HCT116 (cell line): Measurements from ENCODE around the gene ATP5F1A. TPM values are rescaled to one million over a fixed set of nuclear protein-coding genes. Genes with fewer than 3 reads are reported as not detected.

Experiments used
- ATAC-seq: fragments of 200-7000 bp; cut with Tn5 transposase; 2 replicates; pipeline ENCODE4 v1.9.1; 2020; ENCODE audit warnings: mild to moderate bottlenecking, moderate library complexity
- BruUV-seq: library from RNA; stranded (reverse); fragments of 400-500 nt; replicated peaks from 2 replicates; lab custom pipeline; 2021; lab: Mats Ljungman, UMichigan
- CTCF ChIA-PET: fragments of 300-600 bp; sonication (Branson Sonifier 250); formaldehyde crosslinking; loops from one replicate; lab custom pipeline; 2021; ENCODE audit warnings: antibody characterized with exemption; lab: Charles Lee
- POLR2A ChIA-PET: fragments of 300-600, 350-600 bp; sonication (Branson Sonifier 250); formaldehyde crosslinking; loops from one replicate; lab custom pipeline; 2021; ENCODE audit warnings: antibody characterized with exemption; lab: Charles Lee
- RAD21 ChIA-PET, 2 experiments: fragments of 300-600 bp; sonication (Branson Sonifier 250); formaldehyde crosslinking; loops; one replicate each; lab custom pipeline; 2023; ENCODE audit warnings: low total read pairs in 2 of 2; ENCODE audit not compliant: uncharacterized antibody in 2 of 2, unreplicated experiment in 2 of 2, low non-redundant PET in 1 of 2; lab: Charles Lee
- DNase-seq: peaks from one replicate; pipeline ENCODE4 v3.0.0-alpha.2; 2010; ENCODE audit warnings: low read depth, low spot score
- H2AFZ ChIP-seq: fragments of 200-600 bp; shearing (Covaris generic), sonication (generic); 2 replicates; pipeline ENCODE4 v1.6.1; 2017; ENCODE audit warnings: low read depth, mixed run types, mixed read lengths, antibody characterized with exemption, low read length; ENCODE audit not compliant: poor library complexity, severe bottlenecking
- H3K27ac ChIP-seq: 2 replicates; pipeline ENCODE4 v1.5.1; 2012; ENCODE audit warnings: low read depth, low read length
- H3K27me3 ChIP-seq: fragments of 200-600 bp; sonication (generic); 2 replicates; pipeline ENCODE4 v1.6.1; 2016; ENCODE audit warnings: mixed run types, low read length, mixed read lengths; ENCODE audit not compliant: insufficient read depth
- H3K36me3 ChIP-seq, 2 experiments: fragments of 200-500 bp in 1 of 2; fragments of 200-600 bp in 1 of 2; sonication (Bioruptor generic) in 1 of 2; sonication (generic) in 1 of 2; 2 replicates each; pipeline versions ENCODE4 v1.5.1 to v1.6.1; 2014 to 2016; ENCODE audit warnings: low read length in 2 of 2, inconsistent platforms in 1 of 2, mixed read lengths in 1 of 2, mixed run types in 1 of 2; ENCODE audit not compliant: insufficient read depth in 2 of 2, control insufficient read depth in 1 of 2
- H3K4me1 ChIP-seq, 2 experiments: fragments of 200-600 bp in 1 of 2; sonication (generic) in 1 of 2; 2 replicates each; pipeline versions ENCODE4 v1.5.1 to v1.6.1; 2012 to 2017; ENCODE audit warnings: low read length in 2 of 2, inconsistent platforms in 1 of 2, mild to moderate bottlenecking in 1 of 2, mixed read lengths in 1 of 2, mixed run types in 1 of 2, moderate library complexity in 1 of 2; ENCODE audit not compliant: insufficient read depth in 2 of 2, control insufficient read depth in 1 of 2
- H3K4me2 ChIP-seq: fragments of 200-600 bp; sonication (generic); 2 replicates; pipeline ENCODE4 v1.6.1; 2017; ENCODE audit warnings: mixed run types, low read length, mixed read lengths
- H3K4me3 ChIP-seq, 2 experiments: fragments of 200-600 bp in 1 of 2; sonication (generic) in 1 of 2; replicated peaks in 1 of 2; 2 replicates each; pipeline ENCODE4 v1.5.1; 2011 to 2016; ENCODE audit warnings: low read length in 2 of 2, control low read depth in 1 of 2, low read depth in 1 of 2, mild to moderate bottlenecking in 1 of 2, mixed read lengths in 1 of 2, mixed run types in 1 of 2
- H3K79me2 ChIP-seq: fragments of 200-600 bp; sonication (generic); 2 replicates; pipeline ENCODE4 v1.6.1; 2017; ENCODE audit warnings: mild to moderate bottlenecking, mixed run types, low read length, moderate library complexity, mixed read lengths; ENCODE audit not compliant: insufficient read depth
- H3K9ac ChIP-seq: fragments of 200-600 bp; sonication (generic); 2 replicates; pipeline ENCODE4 v1.6.1; 2016; ENCODE audit warnings: low read length, mixed read lengths
- H3K9me2 ChIP-seq: fragments of 200-600 bp; sonication (generic), shearing (Covaris generic); 2 replicates; pipeline ENCODE4 v1.6.1; 2017; ENCODE audit warnings: mixed run types, mild to moderate bottlenecking, moderate library complexity; ENCODE audit not compliant: insufficient read depth
- H3K9me3 ChIP-seq, 2 experiments: fragments of 200-500 bp in 1 of 2; fragments of 200-600 bp in 1 of 2; sonication (Bioruptor generic) in 1 of 2; sonication (generic) in 1 of 2; 2 replicates each; pipeline ENCODE4 v1.6.1; 2014 to 2017; ENCODE audit warnings: low read length in 2 of 2, mixed read lengths in 2 of 2, inconsistent platforms in 1 of 2, low read depth in 1 of 2, mild to moderate bottlenecking in 1 of 2, mixed run types in 1 of 2, moderate library complexity in 1 of 2; ENCODE audit not compliant: control insufficient read depth in 1 of 2, insufficient read depth in 1 of 2
- H4K20me1 ChIP-seq: fragments of 200-600 bp; sonication (generic), shearing (Covaris generic); 2 replicates; pipeline ENCODE4 v1.6.1; 2017; ENCODE audit warnings: mixed run types, mild to moderate bottlenecking, moderate library complexity; ENCODE audit not compliant: insufficient read depth
- ATF3 ChIP-seq: IDR thresholded peaks from 2 replicates; pipeline ENCODE4 v1.6.1; 2012
- EGR1 ChIP-seq: IDR thresholded peaks from 2 replicates; pipeline ENCODE4 v1.6.1; 2012; ENCODE audit warnings: low read depth
- ELF1 ChIP-seq: IDR thresholded peaks from 2 replicates; pipeline ENCODE4 v1.6.1; 2012; ENCODE audit warnings: low read depth, borderline replicate concordance
- JUND ChIP-seq: IDR thresholded peaks from 2 replicates; pipeline ENCODE4 v1.6.1; 2012
- MAX ChIP-seq: IDR thresholded peaks from 2 replicates; pipeline ENCODE4 v1.6.1; 2012
- POLR2A ChIP-seq: IDR thresholded peaks from 2 replicates; pipeline ENCODE4 v1.7.0; 2011; ENCODE audit warnings: borderline replicate concordance; ENCODE audit not compliant: insufficient read depth, insufficient read length; ENCODE audit errors: extremely low read depth
- REST ChIP-seq: IDR thresholded peaks from 2 replicates; pipeline ENCODE4 v1.6.1; 2012; ENCODE audit warnings: low read depth
- SIN3A ChIP-seq: IDR thresholded peaks from 2 replicates; pipeline ENCODE4 v1.6.1; 2012; ENCODE audit warnings: low read depth
- SP1 ChIP-seq: IDR thresholded peaks from 2 replicates; pipeline ENCODE4 v1.6.1; 2012; ENCODE audit warnings: low read depth
- SRF ChIP-seq: IDR thresholded peaks from 2 replicates; pipeline ENCODE4 v1.6.1; 2012; ENCODE audit warnings: low read depth
- TCF7L2 ChIP-seq: IDR thresholded peaks from 2 replicates; pipeline ENCODE4 v1.7.0; 2011; ENCODE audit warnings: borderline replicate concordance, inconsistent platforms; ENCODE audit not compliant: insufficient read depth, insufficient read length; ENCODE audit errors: extremely low read depth
- ZBTB33 ChIP-seq: IDR thresholded peaks from 2 replicates; pipeline ENCODE4 v1.6.1; 2011; ENCODE audit warnings: mild to moderate bottlenecking, low read length, moderate library complexity; ENCODE audit not compliant: insufficient replicate concordance; ENCODE audit errors: extremely low read depth
- intact Hi-C: fragments of 100-400 bp; cut with micrococcal nuclease; formaldehyde crosslinking; loops from 2 replicates; pipeline ENCODE4 v1.10.0; 2022
- total RNA-seq: library from RNA; stranded (reverse); gene quantifications from one replicate; pipeline ENCODE4 v1.2.1, GENCODE V29; 2021; ENCODE audit not compliant: unreplicated experiment

Gene ATP5F1A
- total RNA-seq, 1 experiment from 2014 or later = 563 TPM

GRCh38 chr18:46097801-46098615, at the start of gene ATP5F1A (continued):
- TF ChIP-seq SP1 = peak; percentile 55
- peak; percentile 82 for TF ChIP-seq EGR1
- no peak for TF ChIP-seq JUND
- TF ChIP-seq SIN3A = peak; percentile 67
- peak; percentile 26 for TF ChIP-seq TCF7L2
- TF ChIP-seq ELF1 = peak; percentile 27; the same call in 1 of the 2 replicates
- TF ChIP-seq ATF3 = no peak

GRCh38 chr18:46141199-46141598, 43.1 kb upstream of the ATP5F1A start:
- intact Hi-C loops = no loop called here
- Histone ChIP-seq H3K79me2 (no peaks in the 10 kb centered on the region), H3K4me3 (no peak overlapping the region), H3K27ac (no peak overlapping the region), H3K9ac (no peak overlapping the region), H2AFZ (no peak overlapping the region), H3K4me2 (no peak overlapping the region), H4K20me1 (no peaks in the 10 kb centered on the region), H3K9me3 (no peaks in the 10 kb centered on the region), H3K27me3 (no peaks in the 10 kb centered on the region), H3K9me2 (no peaks in the 10 kb centered on the region), H3K4me1 (no peaks in the 10 kb centered on the region), H3K36me3 (no peaks in the 10 kb centered on the region)
- ATAC-seq (no peak), DNase-seq (no peak)
- ChIA-PET CTCF (no interaction called here), POLR2A (interaction anchor here (0.7 kb wide), 1 partner anchor 39 kb away, joined by 4 read pairs; no protein-coding TSS in a partner anchor), RAD21 (no interaction called here)
- BruUV-seq = no TSS peak
- TF ChIP-seq MAX (no peak), SRF (no peak), TCF7L2 (no peak), POLR2A (no peak), REST (no peak), ZBTB33 (no peak)
